Pancreas (tissue), 10 donors: Measurements from ENCODE around the gene DBX1. TPM values are rescaled to one million over a fixed set of nuclear protein-coding genes. Genes with fewer than 3 reads are reported as not detected.

Experiments
- ATAC-seq, 4 donors: fragments of 200-7000 bp; cut with Tn5 transposase; one replicate each; pipeline versions ENCODE4 v1.8.0 to v1.9.1; 2020; ENCODE audit warnings: mild to moderate bottlenecking in 4 of 4, moderate library complexity in 4 of 4
- DNase-seq, 6 donors: peaks; one replicate each; pipeline ENCODE4 v3.0.0-alpha.2; 2020
- FAIRE-seq: peaks from 2 replicates; lab custom pipeline; 2012; peaks lifted over from hg19 to GRCh38; lab: Jason Lieb, UNC
- H3K27ac ChIP-seq, 4 donors: fragments of 200-600 bp; sonication (generic); 1 replicate in 3 of 4; 2 replicates in 1 of 4; pipeline versions ENCODE4 v1.5.0 to v1.8.0; 2020
- H3K27me3 ChIP-seq, 4 donors: fragments of 200-600 bp; one replicate each; pipeline ENCODE4 v1.8.0; 2021
- H3K36me3 ChIP-seq, 3 donors: fragments of 200-600 bp; sonication (generic) in 1 of 3; one replicate each; pipeline versions ENCODE4 v1.5.0 to v1.8.0; 2020 to 2021
- H3K4me1 ChIP-seq, 3 donors: fragments of 200-600 bp; one replicate each; pipeline ENCODE4 v1.8.0; 2021
- H3K4me3 ChIP-seq, 4 donors: fragments of 200-600 bp; sonication (generic) in 2 of 4; one replicate each; pipeline versions ENCODE4 v1.5.0 to v1.8.0; 2020 to 2021
- H3K9me3 ChIP-seq, 4 donors: fragments of 200-600 bp; one replicate each; pipeline ENCODE4 v1.8.0; 2021
- WGBS, 2 donors: extraction: QIAGEN DNeasy Blood & Tissue Kit; methylation state at CpG; one replicate each; pipeline ENCODE4 v1.1.7; 2013; 5-methylcytosine and 5-hydroxymethylcytosine counted together
- intact Hi-C, 3 donors: fragments of 100-400 bp; cut with DNase I; formaldehyde crosslinking; loops; one replicate each; pipeline versions ENCODE4 v1.11.1 to v1.14.2; 2022
- polyA plus RNA-seq, 2 donors: library from polyadenylated mRNA; stranded (reverse); fragments of 200-250 nt; gene quantifications; one replicate each; pipeline ENCODE4 v1.2.3, GENCODE V29; 2013
- total RNA-seq, 6 donors: library from RNA; stranded (reverse); fragmentation: NEBNext Ultra II Directional in 4 of 6; extraction: Animal tissue kit (Norgen Biotek cat#: 25700) in 4 of 6; gene quantifications; one replicate each; pipeline versions ENCODE4 v1.2.1 to v1.2.4, GENCODE V29; 2021 to 2023
- TF ChIP-seq, protein P1 (sequence below), 4 donors: fragments of 200-600 bp; sonication (generic) in 3 of 4; IDR thresholded peaks; one replicate each; pipeline versions ENCODE4 v1.5.0 to v1.8.0; 2021; ENCODE audit warnings: antibody characterized with exemption in 4 of 4
- donor health status: healthy with polysubstance abuse.
- donor health status: DM: no; HTN: no; CAD: no; lungs with moderate emphysema.
- donor health status: DM: no; HTN: no; CAD: no.
- donor health status: control.
- donor health status: control.
- donor health status: Bipolar disorder and iron deficiency.
- donor health status: DM: yes; HTN: yes; CAD: no.
- donor health status: DM: no; HTN: no; CAD: no.
- donor health status: DM: no; HTN: no; CAD: no.
- donor health status: DM: yes; HTN: yes; CAD: no.

Gene DBX1, protein sequence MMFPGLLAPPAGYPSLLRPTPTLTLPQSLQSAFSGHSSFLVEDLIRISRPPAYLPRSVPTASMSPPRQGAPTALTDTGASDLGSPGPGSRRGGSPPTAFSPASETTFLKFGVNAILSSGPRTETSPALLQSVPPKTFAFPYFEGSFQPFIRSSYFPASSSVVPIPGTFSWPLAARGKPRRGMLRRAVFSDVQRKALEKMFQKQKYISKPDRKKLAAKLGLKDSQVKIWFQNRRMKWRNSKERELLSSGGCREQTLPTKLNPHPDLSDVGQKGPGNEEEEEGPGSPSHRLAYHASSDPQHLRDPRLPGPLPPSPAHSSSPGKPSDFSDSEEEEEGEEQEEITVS
- total RNA-seq (not detected), polyA plus RNA-seq (not detected)

DNA sequence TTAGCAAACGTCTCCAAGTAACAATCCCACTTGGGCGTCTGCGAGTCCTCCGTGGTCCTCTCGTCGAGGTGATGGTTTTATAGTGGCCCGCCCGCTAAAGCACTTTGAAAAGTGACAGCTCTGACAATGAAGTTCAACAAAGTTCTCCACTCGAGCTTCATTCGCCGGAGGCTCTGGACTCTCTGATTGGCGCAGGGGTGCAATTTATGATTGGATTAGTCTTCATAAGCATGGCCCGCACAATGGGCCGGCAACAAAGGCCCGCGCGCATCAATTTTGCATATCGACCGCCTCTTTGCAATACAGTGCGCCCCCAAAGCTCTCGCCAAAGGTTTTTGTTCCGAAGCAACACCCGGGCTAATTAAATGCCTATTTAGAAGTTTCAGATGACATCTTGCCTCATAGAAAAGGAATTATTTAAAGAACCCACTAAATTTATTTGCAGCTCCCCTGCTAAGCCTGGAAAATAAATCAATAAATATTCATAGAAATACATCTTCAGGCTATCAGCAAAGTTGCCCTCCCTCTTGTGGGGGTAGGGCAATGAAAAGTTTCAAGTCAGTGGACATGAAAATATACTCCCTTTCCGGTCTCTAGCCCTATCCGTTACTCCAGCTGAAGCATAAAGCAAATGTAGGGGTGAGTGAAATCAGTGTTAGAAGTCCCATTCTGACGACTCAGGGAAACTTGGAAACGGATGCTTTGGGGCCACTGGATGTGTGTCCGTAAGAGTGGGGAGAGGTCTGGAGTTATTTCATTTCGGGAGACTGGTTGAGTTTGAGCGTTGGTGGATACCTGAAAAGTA, at the start of gene DBX1:
Gene DBX1, minus strand, starts transcription at position 51 of the 805 bp plus-strand sequence. CDS start 151 bp downstream, outside the sequence.
- DNase-seq = no peak
- intact Hi-C loops = no loop called here
- TF ChIP-seq, protein P1, sequence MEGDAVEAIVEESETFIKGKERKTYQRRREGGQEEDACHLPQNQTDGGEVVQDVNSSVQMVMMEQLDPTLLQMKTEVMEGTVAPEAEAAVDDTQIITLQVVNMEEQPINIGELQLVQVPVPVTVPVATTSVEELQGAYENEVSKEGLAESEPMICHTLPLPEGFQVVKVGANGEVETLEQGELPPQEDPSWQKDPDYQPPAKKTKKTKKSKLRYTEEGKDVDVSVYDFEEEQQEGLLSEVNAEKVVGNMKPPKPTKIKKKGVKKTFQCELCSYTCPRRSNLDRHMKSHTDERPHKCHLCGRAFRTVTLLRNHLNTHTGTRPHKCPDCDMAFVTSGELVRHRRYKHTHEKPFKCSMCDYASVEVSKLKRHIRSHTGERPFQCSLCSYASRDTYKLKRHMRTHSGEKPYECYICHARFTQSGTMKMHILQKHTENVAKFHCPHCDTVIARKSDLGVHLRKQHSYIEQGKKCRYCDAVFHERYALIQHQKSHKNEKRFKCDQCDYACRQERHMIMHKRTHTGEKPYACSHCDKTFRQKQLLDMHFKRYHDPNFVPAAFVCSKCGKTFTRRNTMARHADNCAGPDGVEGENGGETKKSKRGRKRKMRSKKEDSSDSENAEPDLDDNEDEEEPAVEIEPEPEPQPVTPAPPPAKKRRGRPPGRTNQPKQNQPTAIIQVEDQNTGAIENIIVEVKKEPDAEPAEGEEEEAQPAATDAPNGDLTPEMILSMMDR (IDR thresholded peaks at IDR 0.05) = no peak
- no peak for ATAC-seq
- H3K4me1 ChIP-seq = peaks cover 0 to 4% (median 4%) of the 10 kb centered on the region in 3 donors
- H3K36me3 ChIP-seq = no peaks in the 10 kb centered on the region
- H3K27me3 ChIP-seq = peaks cover 25 to 87% (median 27%) of the 10 kb centered on the region in 4 donors
- no peak for FAIRE-seq
- no peaks in the 10 kb centered on the region for H3K9me3 ChIP-seq
- WGBS, 2 donors = 6% methylated on average over 30 of the region's 30 CpGs
- H3K4me3 ChIP-seq = no peak within 1 kb of the TSS
- H3K27ac ChIP-seq = no peak within 1 kb of the TSS

DNA sequence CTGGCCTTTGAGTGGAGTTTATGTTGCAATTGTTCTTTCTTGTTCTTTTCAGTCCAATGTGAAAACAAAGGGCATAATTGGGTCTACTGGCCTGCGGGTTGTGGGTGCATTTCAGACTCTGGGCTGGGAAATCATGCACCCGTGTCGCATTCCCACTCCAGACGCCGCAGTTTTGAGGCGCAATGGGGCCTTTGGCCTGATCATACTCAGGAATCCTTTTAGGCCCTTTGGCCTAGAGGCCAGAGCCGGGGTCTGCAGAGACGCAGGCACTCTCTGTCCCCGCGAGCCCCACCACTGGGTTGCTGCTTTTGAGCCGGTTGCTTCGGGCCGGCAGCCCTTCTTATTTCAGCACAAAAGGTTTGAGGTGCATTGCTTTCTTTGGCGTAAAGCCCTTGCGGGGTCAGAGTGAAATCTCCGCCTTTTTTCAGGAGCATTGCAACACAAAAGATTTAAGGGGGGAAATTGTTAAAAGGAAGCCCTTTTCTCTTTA, 48.4 kb upstream of the DBX1 start:
- FAIRE-seq = no peak
- TF ChIP-seq, protein P1 (IDR thresholded peaks at IDR 0.05) = no peak
- Histone ChIP-seq H3K4me1 (no peaks in the 10 kb centered on the region), H3K36me3 (no peaks in the 10 kb centered on the region), H3K9me3 (no peaks in the 10 kb centered on the region), H3K27ac (no peak overlapping the region), H3K27me3 (peaks cover 0 to 3% (median 0%) of the 10 kb centered on the region in 4 donors), H3K4me3 (no peak overlapping the region)
- WGBS, 2 donors = 12 to 17% methylated on average over 16 of the region's 16 CpGs
- DNase-seq = no peak
- ATAC-seq = no peak
- intact Hi-C loops = no loop called here

DNA sequence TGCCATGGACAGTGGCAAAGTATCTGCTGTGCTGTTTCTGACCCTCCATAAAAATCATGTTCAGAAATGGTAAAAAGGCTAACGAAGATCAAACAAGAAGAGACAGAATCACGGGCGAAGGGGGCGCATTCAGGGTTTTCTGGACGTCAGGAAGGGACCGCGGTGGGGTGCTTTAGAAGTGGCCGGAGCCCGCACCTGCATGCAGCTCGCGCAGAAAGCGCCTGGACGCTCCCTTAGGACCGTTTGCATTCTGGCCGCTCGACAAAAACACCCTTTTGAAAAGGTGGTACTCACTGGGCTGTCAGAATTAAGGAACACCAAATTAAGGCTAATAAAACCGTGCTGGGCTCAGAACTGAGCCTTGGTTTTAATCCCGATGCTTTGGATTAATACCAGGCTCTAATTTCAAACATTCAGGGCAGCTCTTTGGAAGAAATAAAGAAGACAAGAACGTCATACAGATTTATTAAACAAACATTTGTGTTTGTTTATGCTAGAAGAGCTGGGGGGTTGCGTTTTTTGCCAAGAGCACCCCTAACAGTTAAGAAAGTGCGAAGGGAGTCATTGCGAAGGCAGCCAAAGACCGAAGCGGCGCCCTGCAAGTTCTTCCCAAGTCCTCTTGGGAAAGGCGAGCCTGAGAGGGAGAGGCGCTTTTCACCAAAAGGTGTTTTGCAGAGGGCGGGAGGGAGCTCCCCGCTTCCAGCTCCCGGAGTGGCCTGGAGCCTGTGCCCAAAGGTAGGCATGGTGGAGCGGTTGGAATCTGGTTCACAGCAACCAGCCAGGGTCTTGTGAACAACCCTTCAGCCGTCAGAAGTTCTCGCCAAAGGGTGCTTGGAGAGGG, 47.7 kb upstream of the DBX1 start:
- Histone ChIP-seq H3K9me3 (no peaks in the 10 kb centered on the region), H3K4me1 (no peaks in the 10 kb centered on the region), H3K36me3 (no peaks in the 10 kb centered on the region), H3K27me3 (peaks cover 0 to 3% (median 0%) of the 10 kb centered on the region in 4 donors), H3K4me3 (no peak overlapping the region), H3K27ac (no peak overlapping the region)
- TF ChIP-seq, protein P1 (IDR thresholded peaks at IDR 0.05) = no peak
- FAIRE-seq = no peak
- intact Hi-C loops = no loop called here
- DNase-seq = no peak
- 6% methylated on average over 33 of the region's 33 CpGs for WGBS, 2 donors
- ATAC-seq = no peak

DNA sequence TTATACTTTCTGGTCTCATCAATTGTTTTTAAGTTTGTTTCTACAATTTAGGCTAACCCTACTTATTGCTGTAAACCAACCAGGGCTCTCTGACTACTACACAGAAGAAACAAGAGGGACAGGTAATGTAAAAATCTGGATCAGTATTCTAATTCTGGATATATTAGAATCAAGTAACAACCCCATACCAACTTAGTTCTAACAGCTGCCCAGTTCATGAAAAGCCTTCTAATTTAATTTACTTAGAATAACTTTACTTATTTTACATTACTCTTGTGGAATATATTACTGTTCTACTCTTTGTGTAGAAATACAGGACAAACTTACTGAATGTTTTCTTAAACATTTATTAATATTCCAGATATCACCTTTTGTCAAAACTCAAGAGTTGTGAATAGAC, 45.5 kb upstream of the DBX1 start:
- Histone ChIP-seq H3K4me1 (no peaks in the 10 kb centered on the region), H3K4me3 (no peak overlapping the region), H3K36me3 (no peaks in the 10 kb centered on the region), H3K27ac (no peak overlapping the region), H3K27me3 (peaks cover 0 to 3% (median 0%) of the 10 kb centered on the region in 4 donors), H3K9me3 (no peaks in the 10 kb centered on the region)
- FAIRE-seq (no peak), DNase-seq (no peak), ATAC-seq (no peak)
- intact Hi-C loops = no loop called here
- TF ChIP-seq, protein P1 (IDR thresholded peaks at IDR 0.05) = no peak
